PC-3 (cell line): ENCODE measurements around the gene MYL10. TPM values are rescaled to one million over a fixed set of nuclear protein-coding genes. Genes with fewer than 3 reads are reported as not detected.

Source experiments
- ATAC-seq: fragments of 200-7000 bp; cut with Tn5 transposase; 2 replicates; pipeline ENCODE4 v1.9.1; 2020; ENCODE audit warnings: mild to moderate bottlenecking, moderate library complexity
- BruUV-seq: library from RNA; stranded (reverse); fragments of 400-500 nt; replicated peaks from 2 replicates; lab custom pipeline; 2021; lab: Mats Ljungman, UMichigan
- CTCF ChIA-PET: fragments of 300-600 bp; sonication (Branson Sonifier 250); formaldehyde crosslinking; loops from one replicate; lab custom pipeline; 2022; ENCODE audit warnings: antibody characterized with exemption; lab: Charles Lee
- POLR2A ChIA-PET: fragments of 300-600 bp; sonication (Branson Sonifier 250); formaldehyde crosslinking; loops from one replicate; lab custom pipeline; 2022; ENCODE audit warnings: antibody characterized with exemption; ENCODE audit not compliant: unreplicated experiment; lab: Charles Lee
- DNase-seq: peaks from one replicate; pipeline ENCODE4 v3.0.0-alpha.2; 2015
- H2AFZ ChIP-seq: fragments of 300-600 bp; sonication (generic); 2 replicates; pipeline ENCODE4 v1.6.0; 2016; ENCODE audit warnings: antibody characterized with exemption, low read length
- H3F3A ChIP-seq: fragments of 300-600 bp; sonication (generic); one replicate; pipeline ENCODE4 v1.6.0; 2017; ENCODE audit warnings: antibody characterized with exemption, low read length, control low read depth, mild to moderate bottlenecking; ENCODE audit not compliant: unreplicated experiment
- H3K27ac ChIP-seq: fragments of 300-600 bp; sonication (generic); 2 replicates; pipeline ENCODE4 v1.5.1; 2016; ENCODE audit warnings: mild to moderate bottlenecking, low read length
- H3K27me3 ChIP-seq: fragments of 300-600 bp; sonication (generic); 2 replicates; pipeline ENCODE4 v1.6.1; 2016; ENCODE audit warnings: low read length, mixed read lengths
- H3K36me3 ChIP-seq: fragments of 300-600 bp; sonication (generic); 2 replicates; pipeline ENCODE4 v1.6.1; 2016; ENCODE audit warnings: low read depth, mixed run types, low read length, mixed read lengths
- H3K4me1 ChIP-seq: fragments of 300-600 bp; sonication (generic); 2 replicates; pipeline ENCODE4 v1.5.1; 2016; ENCODE audit warnings: low read length; ENCODE audit not compliant: insufficient read depth
- H3K4me2 ChIP-seq: fragments of 300-600 bp; sonication (generic); 2 replicates; pipeline ENCODE4 v1.6.0; 2016; ENCODE audit warnings: low read length
- H3K4me3 ChIP-seq: fragments of 300-600 bp; sonication (generic); 2 replicates; pipeline ENCODE4 v1.5.1; 2016; ENCODE audit warnings: mild to moderate bottlenecking, low read length, mixed read lengths
- H3K79me2 ChIP-seq: fragments of 300-600 bp; sonication (generic); 2 replicates; pipeline ENCODE4 v1.6.1; 2017; ENCODE audit warnings: low read length, mixed read lengths
- H3K9ac ChIP-seq: fragments of 300-600 bp; sonication (generic); 2 replicates; pipeline ENCODE4 v1.6.0; 2016; ENCODE audit warnings: mild to moderate bottlenecking, low read length
- H3K9me2 ChIP-seq: fragments of 300-600 bp; sonication (generic); replicated peaks from 2 replicates; pipeline ENCODE4 v1.6.1; 2016; ENCODE audit warnings: mixed run types, low read length, mixed read lengths
- H3K9me3 ChIP-seq: fragments of 300-600 bp; sonication (generic); 2 replicates; pipeline ENCODE4 v1.6.1; 2016; ENCODE audit warnings: low read length, mixed read lengths
- H4K20me1 ChIP-seq: fragments of 300-600 bp; sonication (generic); 2 replicates; pipeline ENCODE4 v1.6.1; 2016; ENCODE audit warnings: low read length, mixed read lengths
- CTCF ChIP-seq: fragments of 300-600 bp; sonication (generic); conservative IDR thresholded peaks from 2 replicates; pipeline ENCODE4 v1.5.1; 2017; ENCODE audit warnings: antibody characterized with exemption, low read depth, mild to moderate bottlenecking, low read length
- EZH2 ChIP-seq: fragments of 300-600 bp; sonication (generic); IDR thresholded peaks from one replicate; pipeline ENCODE4 v1.6.1; 2017; ENCODE audit warnings: antibody characterized with exemption, mild to moderate bottlenecking, low read length; ENCODE audit not compliant: unreplicated experiment
- EZH2phosphoT487 ChIP-seq: fragments of 300-600 bp; sonication (generic); IDR thresholded peaks from 2 replicates; pipeline ENCODE4 v1.6.1; 2018; ENCODE audit warnings: mild to moderate bottlenecking, antibody characterized with exemption, low read length, borderline replicate concordance
- intact Hi-C: fragments of 100-400 bp; cut with micrococcal nuclease; formaldehyde crosslinking; loops from 2 replicates; pipeline ENCODE4 v1.9.0; 2023
- total RNA-seq: library from RNA; depleted of rRNA; stranded (reverse); fragments of >200 nt; gene quantifications from 2 replicates; pipeline ENCODE4 v1.2.3, GENCODE V29; 2014; rRNA removed

The MYL10 gene
- total RNA-seq, 1 experiment from 2014 or later, result 0.69 TPM

GRCh38 chr7:101563943-101564777 lies 64.9 kb downstream of the MYL10 start:
- Histone ChIP-seq H3K27ac (no peak overlapping the region), H3K4me1 (no peaks in the 10 kb centered on the region), H3F3A (no peaks in the 10 kb centered on the region), H3K79me2 (no peaks in the 10 kb centered on the region), H3K9me2 (no peaks in the 10 kb centered on the region), H2AFZ (0 out of 2 replicates have a peak overlapping the region, but pooled peaks have one; percentile 26), H3K9me3 (no peaks in the 10 kb centered on the region), H3K27me3 (0 out of 2 replicates have a peak, but pooled peaks cover 10% of the 10 kb centered on the region), H4K20me1 (no peaks in the 10 kb centered on the region), H3K4me3 (no peak overlapping the region), H3K36me3 (no peaks in the 10 kb centered on the region), H3K9ac (no peak overlapping the region), H3K4me2 (no peak overlapping the region)
- intact Hi-C loops, result no loop called here
- TF ChIP-seq EZH2phosphoT487, result no peak
- no peak for TF ChIP-seq EZH2
- no peak for TF ChIP-seq CTCF
- DNase-seq (no peak), ATAC-seq (no peak)
- no TSS peak for BruUV-seq
- ChIA-PET CTCF (no interaction called here), POLR2A (no interaction called here)

Other genes with a start within 250 kb of the MYL10 start
- 39.6 and 44.5 TPM in 2 replicates for gene CUX1, start 188.3 kb upstream of the MYL10 start, total RNA-seq